B cell (primary cell): ENCODE results near the gene FAM180B. TPM values are rescaled to one million over a fixed set of nuclear protein-coding genes. Genes with fewer than 3 reads are reported as not detected.

Experiments used
- polyA plus RNA-seq: library from polyadenylated mRNA; depleted of rRNA; stranded (reverse); fragments of >200 nt; gene quantifications from 2 replicates; pipeline ENCODE4 v1.2.3, GENCODE V29; 2012
- small RNA-seq: library from RNA; depleted of rRNA; stranded (forward); fragments of <200 nt; gene quantifications from one replicate; pipeline ENCODE3, GENCODE V24; 2012; ENCODE audit warnings: low replicate concordance, low read depth; ENCODE audit not compliant: insufficient read length
- total RNA-seq, 2 donors: library from RNA; stranded (reverse); fragments of 120-200 nt in 1 of 2; gene quantifications; 1 replicate in 1 of 2; 2 replicates in 1 of 2; pipeline versions ENCODE4 v1.2.3 to v1.2.4, GENCODE V29; 2013 to 2022

Gene FAM180B
- total and polyA plus RNA-seq, 2 donors (not counting 1 experiment from before 2014, with no cell fraction given) = 0.06 to 0.20 TPM

Small RNAs within 50 kb of the gene (small RNA-seq; reads per million reads assigned to genes)
- gene RN7SL652P = not detected
- not detected for gene RNU5E-10P

Other genes with a start within 250 kb of the FAM180B start
- 0.67 and 0.70 TPM in 2 replicates for gene MYBPC3, start 234.0 kb upstream of the FAM180B start, total RNA-seq
- gene MYBPC3, start 234.0 kb upstream of the FAM180B start, polyA plus RNA-seq = 1.4 and 1.5 TPM in 2 replicates
- 98.3 and 98.8 TPM in 2 replicates for gene SPI1, start 208.1 kb upstream of the FAM180B start, total RNA-seq
- gene SPI1, start 208.1 kb upstream of the FAM180B start, polyA plus RNA-seq = 119 and 156 TPM in 2 replicates
- gene SLC39A13, start 178.1 kb upstream of the FAM180B start, total RNA-seq = 33.0 and 39.4 TPM in 2 replicates
- gene SLC39A13, start 178.1 kb upstream of the FAM180B start, polyA plus RNA-seq = 48.6 and 55.7 TPM in 2 replicates
- 59.9 and 62.7 TPM in 2 replicates for gene PSMC3, start 160.2 kb upstream of the FAM180B start, total RNA-seq
- 36.7 and 47.7 TPM in 2 replicates for gene PSMC3, start 160.2 kb upstream of the FAM180B start, polyA plus RNA-seq
- 1.0 and 1.4 TPM in 2 replicates for gene RAPSN, start 137.5 kb upstream of the FAM180B start, total RNA-seq
- 0.25 and 0.42 TPM in 2 replicates for gene RAPSN, start 137.5 kb upstream of the FAM180B start, polyA plus RNA-seq
- gene CELF1, start 33.5 kb upstream of the FAM180B start, total RNA-seq = 153 and 167 TPM in 2 replicates
- gene CELF1, start 33.5 kb upstream of the FAM180B start, polyA plus RNA-seq = 52.0 and 86.2 TPM in 2 replicates
- gene PTPMT1, start 21.1 kb upstream of the FAM180B start, total RNA-seq = 20.8 and 26.2 TPM in 2 replicates
- 27.2 and 35.7 TPM in 2 replicates for gene PTPMT1, start 21.1 kb upstream of the FAM180B start, polyA plus RNA-seq
- 20.3 and 20.7 TPM in 2 replicates for gene KBTBD4, start 7.7 kb upstream of the FAM180B start, total RNA-seq
- 8.6 and 11.5 TPM in 2 replicates for gene KBTBD4, start 7.7 kb upstream of the FAM180B start, polyA plus RNA-seq
- 76.2 and 79.5 TPM in 2 replicates for gene NDUFS3, start 7.6 kb upstream of the FAM180B start, total RNA-seq
- gene NDUFS3, start 7.6 kb upstream of the FAM180B start, polyA plus RNA-seq = 78.5 and 80.4 TPM in 2 replicates
- not detected in 2 replicates for gene C1QTNF4, start 7.7 kb downstream of the FAM180B start, total RNA-seq
- gene C1QTNF4, start 7.7 kb downstream of the FAM180B start, polyA plus RNA-seq = 1.6 and 2.5 TPM in 2 replicates
- gene MTCH2, start 55.9 kb downstream of the FAM180B start, total RNA-seq = 26.9 and 30.9 TPM in 2 replicates
- 18.1 and 21.9 TPM in 2 replicates for gene MTCH2, start 55.9 kb downstream of the FAM180B start, polyA plus RNA-seq
- gene AGBL2, start 128.7 kb downstream of the FAM180B start, total RNA-seq = 13.6 and 17.0 TPM in 2 replicates
- gene AGBL2, start 128.7 kb downstream of the FAM180B start, polyA plus RNA-seq = 19.6 and 28.6 TPM in 2 replicates
- gene FNBP4, start 180.7 kb downstream of the FAM180B start, total RNA-seq = 287 and 288 TPM in 2 replicates
- gene FNBP4, start 180.7 kb downstream of the FAM180B start, polyA plus RNA-seq = 278 and 330 TPM in 2 replicates